Inflammatory macrophage treated with lipopolysaccharide for 1 hour (primary cell): ENCODE measurements around the gene SBF2.
"Not testable (repeated sequence)": the region's sequence is repeated elsewhere in the genome, so short reads cannot be mapped to it uniquely, and the experiment has no call there.

Experiments
- DNase-seq, 2 donors: peaks; one replicate each; pipeline ENCODE4 v3.0.0-alpha.2; 2020 to 2022

The SBF2 gene

GRCh38 chr11:10263929-10264328 is 30.1 kb downstream of the SBF2 start:
- DNase-seq: no peak

GRCh38 chr11:10261821-10262220 is 32.2 kb downstream of the SBF2 start:
- DNase-seq: no peak

DNA sequence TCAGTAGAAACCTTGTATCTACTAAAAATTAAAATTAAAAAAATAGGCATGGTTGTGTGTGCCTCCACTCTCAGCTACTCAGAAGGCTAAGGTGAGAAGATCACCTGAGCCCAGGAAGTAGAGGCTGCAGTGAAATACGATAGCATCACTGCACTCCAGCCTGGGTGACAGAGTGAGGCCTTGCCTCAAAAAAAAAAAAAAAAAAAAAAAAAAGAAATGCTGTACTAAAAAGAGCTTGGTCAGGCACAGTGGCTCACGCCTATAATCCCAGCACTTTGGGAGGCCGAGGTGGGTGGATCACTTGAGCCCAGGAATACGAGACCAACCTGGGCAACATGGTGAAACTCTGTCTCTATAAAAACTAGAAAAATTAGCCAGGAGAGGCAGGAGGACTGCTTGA is 36.5 kb downstream of the SBF2 start:
- no peak for DNase-seq

GRCh38 chr11:10255388-10256125 is 38.5 kb downstream of the SBF2 start:
- DNase-seq: no peak

DNA sequence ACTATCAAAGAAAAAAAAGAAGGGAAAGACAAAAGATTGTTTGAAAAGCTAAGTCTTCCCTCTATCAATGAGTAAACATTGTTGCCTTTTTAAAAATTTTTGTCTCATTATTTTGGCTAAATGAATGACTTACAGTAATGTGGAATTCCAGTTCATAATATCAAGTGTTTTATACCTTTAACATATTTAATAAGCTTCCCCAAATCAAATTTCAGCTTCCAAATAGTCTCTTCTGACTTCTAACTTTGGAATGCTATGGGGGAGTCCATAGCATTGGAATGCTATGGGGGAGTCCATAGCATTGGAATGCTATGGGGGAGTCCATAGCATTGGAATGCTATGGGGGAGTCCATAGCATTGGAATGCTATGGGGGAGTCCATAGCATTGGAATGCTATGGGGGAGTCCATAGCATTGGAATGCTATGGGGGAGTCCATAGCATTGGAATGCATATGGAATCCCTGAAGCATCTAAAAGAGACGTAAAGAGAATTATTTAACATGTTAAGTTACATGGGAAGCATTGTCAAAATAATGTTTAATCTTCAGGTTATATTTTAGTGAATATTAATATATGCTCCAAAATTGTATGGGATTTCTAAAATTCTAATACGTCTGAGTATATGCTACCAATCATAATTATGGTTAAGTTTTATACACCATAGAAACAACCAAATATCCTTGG is 44.4 kb downstream of the SBF2 start:
- DNase-seq: not testable (repeated sequence)

GRCh38 chr11:10247011-10247410 is 47.0 kb downstream of the SBF2 start:
- DNase-seq: no peak

- DNase-seq: no peak
Observed at GRCh38 chr11:10243896-10244575, 50.0 kb downstream of the SBF2 start.

DNA sequence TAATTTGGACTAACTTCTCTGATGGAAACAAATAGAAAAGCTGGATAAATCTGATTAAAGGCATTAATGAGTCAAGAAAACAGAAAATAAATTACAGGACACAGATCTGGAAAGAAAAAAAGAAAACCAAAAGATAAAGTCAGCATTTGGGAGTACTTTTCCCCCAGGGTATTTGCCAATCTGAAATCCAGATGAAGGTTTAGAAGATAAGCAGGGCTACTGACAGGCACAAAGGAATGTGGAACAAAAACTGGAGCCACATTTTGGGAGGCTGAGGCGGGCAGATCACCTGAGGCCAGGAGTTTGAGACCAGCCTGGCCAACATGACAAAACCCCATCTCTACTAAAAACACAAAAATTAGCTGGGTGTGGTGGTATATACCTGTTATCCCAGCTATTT is 57.2 kb downstream of the SBF2 start:
- DNase-seq: no peak

DNA sequence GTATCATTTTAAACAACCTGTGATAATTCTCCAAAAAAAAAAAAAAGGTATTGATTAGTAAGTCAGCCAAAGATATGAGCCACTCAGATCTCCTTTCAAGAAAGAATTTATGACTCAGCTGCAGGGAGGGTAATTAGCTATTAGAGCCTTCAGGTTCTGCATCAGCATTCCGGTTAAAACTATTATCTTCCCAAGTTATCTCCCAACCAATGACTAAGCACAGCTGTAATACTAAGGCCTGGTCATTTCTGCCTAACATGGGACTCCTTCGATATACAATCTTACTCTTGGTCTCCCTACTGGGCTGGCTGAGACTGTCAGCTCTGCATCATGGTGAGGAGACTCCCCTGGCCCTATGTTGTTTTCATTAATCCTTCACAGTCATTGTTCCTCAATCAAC is 60.4 kb downstream of the SBF2 start:
- DNase-seq: no peak

GRCh38 chr11:10232756-10233155 is 61.3 kb downstream of the SBF2 start:
- no peak for DNase-seq

GRCh38 chr11:10231803-10232202 is 62.2 kb downstream of the SBF2 start:
- not testable (repeated sequence) for DNase-seq

DNA sequence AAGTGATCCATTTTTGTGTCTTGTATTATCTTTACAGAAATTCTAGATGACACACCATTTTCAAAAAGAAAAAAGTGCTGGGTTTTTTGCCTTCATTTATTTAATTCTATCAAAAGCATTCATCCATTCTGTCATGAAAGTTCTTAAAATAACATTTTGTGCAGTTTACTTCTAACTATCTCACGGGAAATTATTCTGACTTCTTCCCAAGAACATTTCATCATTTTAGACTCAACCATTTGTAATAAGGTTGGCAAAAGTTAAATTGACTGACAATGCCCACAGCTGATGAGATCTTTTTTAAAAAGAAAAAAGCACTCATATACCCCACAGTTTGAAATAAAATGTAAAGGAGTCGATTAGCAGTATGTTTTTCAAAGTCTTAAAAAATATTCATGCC is 68.5 kb downstream of the SBF2 start:
- DNase-seq: no peak

- DNase-seq: no peak
Observed at GRCh38 chr11:10222399-10222798, 71.6 kb downstream of the SBF2 start.

GRCh38 chr11:10221342-10221741 is 72.7 kb downstream of the SBF2 start:
- no peak for DNase-seq

GRCh38 chr11:10211470-10211869 is 82.5 kb downstream of the SBF2 start:
- DNase-seq: no peak

DNA sequence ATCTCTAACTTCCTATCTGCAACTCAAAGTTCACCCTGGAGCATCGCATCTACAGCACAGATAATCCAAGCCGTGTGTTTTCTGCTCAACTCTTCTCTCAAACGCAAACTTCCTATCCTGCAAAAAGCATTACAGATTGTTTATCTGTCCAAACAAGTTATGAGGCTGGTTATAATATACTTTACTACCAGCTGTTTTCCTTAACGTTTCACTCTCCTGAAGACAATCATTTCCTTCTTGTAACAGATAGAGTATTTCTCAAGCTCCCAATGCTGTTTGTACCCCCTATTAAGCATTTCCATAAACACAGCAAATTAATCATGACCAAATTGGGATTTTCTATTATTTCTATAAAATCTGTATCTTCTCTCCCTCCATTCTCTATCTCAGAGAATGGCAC is 84.7 kb downstream of the SBF2 start:
- DNase-seq: no peak

- peak; percentile 16 to 79 for DNase-seq
Observed at GRCh38 chr11:10208131-10208575, 85.9 kb downstream of the SBF2 start.

GRCh38 chr11:10205928-10206327 is 88.1 kb downstream of the SBF2 start:
- no peak for DNase-seq

- no peak for DNase-seq
Observed at GRCh38 chr11:10204021-10204420, 90.0 kb downstream of the SBF2 start.

DNA sequence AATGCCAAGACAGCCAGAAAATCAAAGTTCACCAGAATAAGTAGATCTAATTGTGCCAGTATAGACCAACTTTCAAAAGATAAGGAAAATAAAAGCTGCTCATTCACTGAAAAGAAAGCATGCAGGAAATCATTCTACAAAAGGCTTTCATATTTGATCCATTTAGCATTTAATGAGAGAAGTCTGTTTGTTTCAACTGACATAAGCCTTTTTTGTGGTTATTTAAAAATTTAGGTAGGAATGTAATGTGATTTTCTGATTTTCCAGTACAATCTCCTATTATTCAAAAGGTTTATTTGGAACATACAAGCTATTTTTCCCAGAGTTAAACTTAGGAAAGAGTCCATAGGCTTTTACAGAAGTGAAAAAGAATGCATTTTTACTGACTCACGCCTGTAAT is 92.7 kb downstream of the SBF2 start:
- DNase-seq: no peak

- DNase-seq: no peak
Observed at GRCh38 chr11:10197091-10197490, 96.9 kb downstream of the SBF2 start.

GRCh38 chr11:10192036-10192435 is 102.0 kb downstream of the SBF2 start:
- DNase-seq: no peak

DNA sequence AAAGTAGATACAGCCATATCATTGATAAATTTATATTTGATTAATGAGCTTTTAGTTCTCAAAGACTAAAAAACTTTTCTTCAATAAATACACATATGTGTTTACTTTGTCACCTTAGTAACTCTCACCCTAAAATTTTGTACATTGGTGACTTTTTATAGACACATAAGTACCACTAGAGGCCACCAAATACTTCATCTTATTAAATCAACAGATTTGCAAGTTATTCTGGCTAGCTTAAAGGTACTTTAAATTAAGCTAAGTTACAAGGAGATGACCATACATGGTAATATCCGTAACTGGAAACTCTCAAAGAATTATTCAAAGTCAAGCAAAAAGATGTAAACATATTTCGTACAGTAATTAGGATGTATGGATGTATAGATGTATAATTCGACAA is 112.2 kb downstream of the SBF2 start:
- DNase-seq: peak; percentile 11 to 28

DNA sequence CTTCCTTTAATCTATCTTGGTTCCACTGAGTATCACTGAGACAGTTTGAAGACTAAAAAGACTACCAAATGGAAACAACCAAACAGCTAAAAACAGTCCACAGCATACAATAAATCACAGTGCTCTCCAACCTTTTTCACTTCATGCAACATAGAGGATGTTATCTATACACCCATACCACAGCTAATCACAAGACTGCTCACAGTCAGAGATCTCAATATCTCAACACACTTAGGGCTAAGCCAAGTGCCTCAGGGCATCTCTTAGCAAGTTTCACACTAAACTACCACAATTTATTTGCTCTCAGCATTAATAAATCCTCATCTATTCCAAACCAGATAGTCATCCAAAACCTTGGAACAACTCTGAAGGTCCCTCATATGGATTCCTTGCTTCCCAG is 129.4 kb downstream of the SBF2 start:
- DNase-seq: no peak
